CD4-positive, alpha-beta T cell (primary cell): Measurements from ENCODE around the gene TMEM43. TPM values are rescaled to one million over a fixed set of nuclear protein-coding genes. Genes with fewer than 3 reads are reported as not detected.

Source experiments
- ATAC-seq: fragments of 200-7000 bp; cut with Tn5 transposase; one replicate; pipeline ENCODE4 v1.10.0; 2022; ENCODE audit warnings: mild to moderate bottlenecking; ENCODE audit not compliant: poor library complexity
- CTCF ChIA-PET: fragments of 350-600 bp; sonication (Branson Sonifier 250); formaldehyde crosslinking; loops from one replicate; lab custom pipeline; 2021; ENCODE audit warnings: antibody characterized with exemption, inconsistent platforms; lab: Charles Lee
- POLR2A ChIA-PET: fragments of 350-600 bp; sonication (Branson Sonifier 250); formaldehyde crosslinking; loops from one replicate; lab custom pipeline; 2021; ENCODE audit warnings: antibody characterized with exemption, inconsistent platforms; lab: Charles Lee
- DNase-seq, 14 experiments: peaks; one replicate each; pipeline ENCODE4 v3.0.0-alpha.2; 2013 to 2020; ENCODE audit warnings: mixed read lengths in 2 of 14
- H3K27ac ChIP-seq, 2 donors: one replicate each; pipeline versions ENCODE4 v1.5.1 to v1.7.0; 2013; ENCODE audit warnings: low read length in 2 of 2, low read depth in 1 of 2, mild to moderate bottlenecking in 1 of 2
- H3K27me3 ChIP-seq, 2 experiments: 1 replicate in 1 of 2; 2 replicates in 1 of 2; pipeline versions ENCODE4 v1.6.1 to v1.7.0; 2013; ENCODE audit warnings: low read length in 2 of 2, control low read depth in 1 of 2, mild to moderate bottlenecking in 1 of 2, moderate library complexity in 1 of 2; ENCODE audit not compliant: insufficient read depth in 2 of 2, control insufficient read depth in 1 of 2
- H3K36me3 ChIP-seq: one replicate; pipeline ENCODE4 v1.6.1; 2013; ENCODE audit warnings: low read length, control low read depth; ENCODE audit not compliant: insufficient read depth
- H3K4me1 ChIP-seq: one replicate; pipeline ENCODE4 v1.6.1; 2013; ENCODE audit warnings: low read length, control low read depth; ENCODE audit not compliant: insufficient read depth
- H3K4me3 ChIP-seq: one replicate; pipeline ENCODE4 v1.5.1; 2013; ENCODE audit warnings: mild to moderate bottlenecking, low read length, moderate library complexity
- H3K9me3 ChIP-seq, 2 experiments: 1 replicate in 1 of 2; 2 replicates in 1 of 2; pipeline versions ENCODE4 v1.6.1 to v1.7.0; 2013; ENCODE audit warnings: low read length in 2 of 2, mild to moderate bottlenecking in 2 of 2, control low read depth in 1 of 2, moderate library complexity in 1 of 2; ENCODE audit not compliant: control insufficient read depth in 1 of 2, insufficient read depth in 1 of 2
- H3K27ac Mint-ChIP-seq: one replicate; pipeline ENCODE4 v1.8.0; 2020; ENCODE audit warnings: mixed read lengths
- H3K27me3 Mint-ChIP-seq: one replicate; pipeline ENCODE4 v1.8.0; 2021; ENCODE audit warnings: mixed read lengths
- H3K36me3 Mint-ChIP-seq: one replicate; pipeline ENCODE4 v1.8.0; 2021; ENCODE audit warnings: low read depth, mixed read lengths
- H3K4me1 Mint-ChIP-seq: one replicate; pipeline ENCODE4 v1.8.0; 2021; ENCODE audit warnings: low read depth, mixed read lengths
- H3K4me3 Mint-ChIP-seq: one replicate; pipeline ENCODE4 v1.8.0; 2020; ENCODE audit warnings: mild to moderate bottlenecking, mixed read lengths
- H3K9me3 Mint-ChIP-seq: one replicate; pipeline ENCODE4 v1.8.0; 2020; ENCODE audit warnings: mixed read lengths
- CTCF ChIP-seq: fragments of 200-600 bp; IDR thresholded peaks from one replicate; pipeline ENCODE4 v1.8.0; 2022; ENCODE audit warnings: antibody characterized with exemption, mild to moderate bottlenecking
- intact Hi-C, 2 experiments: fragments of 100-400 bp; cut with DNase I in 1 of 2; cut with micrococcal nuclease in 1 of 2; formaldehyde crosslinking; loops; one replicate each; pipeline versions ENCODE4 v1.15.1 to v1.9.0; 2023 to 2025; cut with DNase I, micrococcal nuclease
- total RNA-seq, 174 experiments: library from RNA in 2 of 174; stranded (reverse) in 2 of 174; gene quantifications; one replicate each; pipeline ENCODE4 v1.2.3 and lab custom pipeline; 2021 to 2026

TMEM43 gene
- total RNA-seq, 2 experiments from 2014 or later: 24.8 to 27.6 TPM

- Mint-ChIP-seq H3K27ac (peak overlapping the region; percentile 71), H3K4me1 (peaks cover 11% of the 10 kb centered on the region), H3K27me3 (no peaks in the 10 kb centered on the region), H3K4me3 (no peak overlapping the region), H3K9me3 (no peaks in the 10 kb centered on the region), H3K36me3 (peaks cover 88% of the 10 kb centered on the region)
- H3K36me3 ChIP-seq: peaks cover 88% of the 10 kb centered on the region
- TF ChIP-seq CTCF: no peak
- H3K4me1 ChIP-seq: peaks cover 3% of the 10 kb centered on the region
- ChIA-PET CTCF (interaction anchor here (0.6 to 1.0 kb wide), 3 partner anchors 9 to 256 kb away, joined by 3 read pairs; no protein-coding TSS in a partner anchor), POLR2A (interaction anchor here (1.0 to 1.9 kb wide), 3 partner anchors 10 to 26 kb away, joined by 3 to 7 read pairs (median 4); partner anchors contain the start of genes LSM3 and XPC)
- DNase-seq (no peak), ATAC-seq (no peak)
- no peaks in the 10 kb centered on the region for H3K9me3 ChIP-seq
- H3K27me3 ChIP-seq: no peaks in the 10 kb centered on the region
- H3K27ac ChIP-seq: no peak overlapping the region
- intact Hi-C loops: no loop called here
- H3K4me3 ChIP-seq: no peak overlapping the region
Observed at GRCh38 chr3:14152963-14153355, 28.1 kb downstream of the TMEM43 start.

- Mint-ChIP-seq H3K4me3 (no peak overlapping the region), H3K9me3 (no peaks in the 10 kb centered on the region), H3K27ac (no peak overlapping the region), H3K4me1 (peaks cover 11% of the 10 kb centered on the region), H3K36me3 (peaks cover 91% of the 10 kb centered on the region), H3K27me3 (no peaks in the 10 kb centered on the region)
- POLR2A ChIA-PET: interaction anchor here (1.9 kb wide), 1 partner anchor 25 kb away, joined by 7 read pairs; the partner anchor contains the start of genes LSM3 and XPC
- no peaks in the 10 kb centered on the region for H3K27me3 ChIP-seq
- H3K4me1 ChIP-seq: peaks cover 3% of the 10 kb centered on the region
- H3K36me3 ChIP-seq: peaks cover 88% of the 10 kb centered on the region
- H3K9me3 ChIP-seq: no peaks in the 10 kb centered on the region
- CTCF ChIA-PET: no interaction called here
- TF ChIP-seq CTCF: no peak
- intact Hi-C loops: no loop called here
- no peak for ATAC-seq
- no peak overlapping the region for H3K4me3 ChIP-seq
- DNase-seq: no peak
- H3K27ac ChIP-seq: no peak overlapping the region
Observed at GRCh38 chr3:14153663-14154062, 28.8 kb downstream of the TMEM43 start.

GRCh38 chr3:14154276-14154675, 29.4 kb downstream of the TMEM43 start:
- Mint-ChIP-seq H3K4me1 (peaks cover 11% of the 10 kb centered on the region), H3K27me3 (no peaks in the 10 kb centered on the region), H3K9me3 (no peaks in the 10 kb centered on the region), H3K27ac (no peak overlapping the region), H3K4me3 (no peak overlapping the region), H3K36me3 (peaks cover 91% of the 10 kb centered on the region)
- ChIA-PET CTCF (no interaction called here), POLR2A (interaction anchor here (1.9 kb wide), 1 partner anchor 24 kb away, joined by 7 read pairs; the partner anchor contains the start of genes LSM3 and XPC)
- Histone ChIP-seq H3K4me3 (no peak overlapping the region), H3K36me3 (peaks cover 91% of the 10 kb centered on the region), H3K27me3 (no peaks in the 10 kb centered on the region), H3K27ac (no peak overlapping the region), H3K9me3 (no peaks in the 10 kb centered on the region), H3K4me1 (peaks cover 3% of the 10 kb centered on the region)
- intact Hi-C loops: no loop called here
- no peak for DNase-seq
- no peak for ATAC-seq
- no peak for TF ChIP-seq CTCF
